ENCODE results near the gene CLDN6. TPM values are rescaled to one million over a fixed set of nuclear protein-coding genes. Genes with fewer than 3 reads are reported as not detected.
A peak's percentile ranks its signal among the peaks of the same experiment; 100 is the strongest.

The CLDN6 gene
- total and polyA plus RNA-seq, 2 of the 13 experiments (the other 11 are each of a cell fraction or from before 2014, with no cell fraction given) = 5.9 to 7.6 TPM

- TF ChIP-seq HES4 (CRISPR knock-in tag; IDR thresholded peaks at IDR 0.05; ENCODE audit: borderline replicate concordance) = peak; percentile 58; the same call in 1 of the 2 replicates
- peak; percentile 30; the same call in 1 of the 2 replicates for TF ChIP-seq PHF20 (CRISPR knock-in tag; IDR thresholded peaks at IDR 0.05)
- peak; percentile 51; the same call in 1 of the 2 replicates for TF ChIP-seq REL (CRISPR knock-in tag; conservative IDR thresholded peaks at IDR 0.05)
- TF ChIP-seq ZMYM4 (CRISPR knock-in tag; IDR thresholded peaks at IDR 0.05) = no peak; the same call in 1 of the 2 replicates
- peak; percentile 90 for TF ChIP-seq TFDP2 (CRISPR knock-in tag; IDR thresholded peaks at IDR 0.05)
- TF ChIP-seq PBX2 (CRISPR knock-in tag; IDR thresholded peaks at IDR 0.05) = 0 out of 2 replicates have a peak, but pooled peaks have one; percentile 16
- TF ChIP-seq FOXA1 (IDR thresholded peaks at IDR 0.05) = no peak
- TF ChIP-seq FOXA1 (CRISPR knock-in tag; IDR thresholded peaks at IDR 0.05) = peak; percentile 57
- TF ChIP-seq ZNF879 (CRISPR knock-in tag; IDR thresholded peaks at IDR 0.05) = peak; percentile 71; the same call in 1 of the 2 replicates
- TF ChIP-seq ATM (IDR thresholded peaks at IDR 0.05; ENCODE audit: borderline replicate concordance) = no peak
- no peak for TF ChIP-seq ZNF33A (CRISPR knock-in tag; IDR thresholded peaks at IDR 0.05; ENCODE audit: borderline replicate concordance)
- TF ChIP-seq ZBTB43 (CRISPR knock-in tag; conservative IDR thresholded peaks at IDR 0.05) = no peak
- TF ChIP-seq PRDM4 (CRISPR knock-in tag; IDR thresholded peaks at IDR 0.05; ENCODE audit: borderline replicate concordance) = no peak
- peak; percentile 8 for TF ChIP-seq THRA (CRISPR knock-in tag; IDR thresholded peaks at IDR 0.05; ENCODE audit: borderline replicate concordance)
- TF ChIP-seq ZNF180 (CRISPR knock-in tag; IDR thresholded peaks at IDR 0.05; ENCODE audit: borderline replicate concordance, low read depth) = no peak
- TF ChIP-seq ZNF747 (CRISPR knock-in tag; IDR thresholded peaks at IDR 0.05; ENCODE audit: borderline replicate concordance) = 0 out of 2 replicates have a peak, but pooled peaks have one; percentile 52
- TF ChIP-seq ZNF737 (CRISPR knock-in tag; IDR thresholded peaks at IDR 0.05; ENCODE audit: borderline replicate concordance) = no peak
- TF ChIP-seq BCL3 (CRISPR knock-in tag; IDR thresholded peaks at IDR 0.05) = peak; percentile 90
- no peak for TF ChIP-seq TGIF2 (CRISPR knock-in tag; IDR thresholded peaks at IDR 0.05)
- TF ChIP-seq ZNF792 (CRISPR knock-in tag; IDR thresholded peaks at IDR 0.05) = peak; percentile 64; the same call in 1 of the 2 replicates
These were observed 5.9 kb upstream of the CLDN6 start, which contains the start of the genes HCFC1R1 and THOC6 (continued) for GRCh38 chr16:3023669-3024478.
